ENCODE data around the gene ATP2B1.

ATP2B1 gene

DNA sequence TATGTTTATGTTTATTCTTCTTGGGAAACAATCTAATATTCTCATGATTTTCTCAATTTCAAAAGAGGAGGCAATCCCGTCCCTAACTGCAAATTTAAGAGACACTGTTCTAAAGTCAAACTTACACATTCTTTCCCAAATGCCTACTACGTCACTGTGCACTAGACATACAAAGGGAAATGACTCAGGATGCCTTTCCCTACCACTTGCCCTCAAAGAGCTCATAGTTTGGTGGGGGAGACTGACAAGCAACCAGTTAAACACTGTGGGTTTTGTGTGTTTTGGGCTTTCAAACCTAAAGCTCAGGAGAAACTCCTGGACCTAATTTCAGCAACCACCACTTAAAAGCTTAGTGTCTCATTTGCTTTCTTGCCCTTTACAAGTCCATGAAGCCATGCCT is 58.4 kb downstream of the ATP2B1 start:
- DNase-seq = no peak

DNA sequence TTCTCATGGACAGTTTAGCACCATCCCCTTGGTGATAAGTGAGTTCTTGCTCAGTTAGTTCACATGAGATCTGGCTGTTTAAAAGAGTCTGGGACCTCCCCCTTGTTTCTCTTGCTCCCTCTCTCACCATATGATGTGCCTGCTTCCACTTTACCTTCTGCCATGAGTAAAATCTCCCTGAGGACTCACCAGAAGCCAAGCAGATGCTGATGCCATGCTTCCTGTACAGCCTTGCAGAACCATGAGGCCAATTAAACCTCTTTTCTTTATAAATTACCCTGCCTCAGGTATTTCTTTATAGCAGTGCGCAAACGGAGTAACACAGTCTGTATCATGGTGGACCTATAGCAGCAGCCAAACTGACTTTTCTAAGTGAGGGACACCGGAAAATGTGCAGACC is 58.8 kb downstream of the ATP2B1 start:
- no peak for DNase-seq

- no peak for DNase-seq
Observed at GRCh38 chr12:89649139-89649538, 59.5 kb downstream of the ATP2B1 start.

DNA sequence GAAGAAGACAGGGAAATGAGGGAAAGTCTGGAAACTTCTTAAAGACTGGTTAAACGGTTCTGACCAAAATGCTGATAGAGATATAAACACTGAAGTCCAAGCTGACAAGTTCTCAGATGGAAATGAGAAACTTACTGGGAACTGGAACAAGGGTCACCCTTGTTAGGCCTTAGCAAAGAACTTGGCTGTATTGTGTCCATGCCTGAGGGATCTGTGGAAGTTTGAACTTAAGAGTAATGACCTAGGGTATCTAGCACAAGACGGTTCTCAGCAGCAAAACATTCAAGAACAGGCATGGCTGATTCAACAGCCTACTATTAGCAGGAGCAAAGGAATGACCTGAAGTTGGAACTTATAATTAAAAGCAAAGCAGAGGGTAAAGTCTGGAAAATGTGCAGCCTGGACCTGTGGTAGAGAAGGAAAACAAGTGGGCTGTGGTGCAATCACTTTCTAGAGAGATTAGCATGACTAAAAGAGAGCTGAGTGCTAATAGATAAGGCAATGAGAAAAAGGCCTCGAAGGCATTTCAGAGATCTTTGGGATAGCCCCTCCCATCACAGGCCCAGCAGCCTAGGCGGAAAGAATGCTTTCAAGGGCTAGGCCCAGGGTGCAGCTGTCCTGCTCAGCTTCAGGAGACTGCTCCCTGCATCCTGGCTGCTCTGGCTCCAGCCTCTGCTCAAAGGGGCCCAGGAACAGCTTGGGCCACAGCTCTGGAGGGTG is 60.3 kb downstream of the ATP2B1 start:
- no peak for DNase-seq

- DNase-seq = no peak
Observed at GRCh38 chr12:89645434-89645833, 63.2 kb downstream of the ATP2B1 start.

- no peak for DNase-seq
Observed at GRCh38 chr12:89642959-89643358, 65.7 kb downstream of the ATP2B1 start.

GRCh38 chr12:89636776-89637160 is 71.9 kb downstream of the ATP2B1 start:
- DNase-seq = no peak

GRCh38 chr12:89636052-89636775 is 72.4 kb downstream of the ATP2B1 start:
- peak in 1 of 5 experiments; percentile 36 for DNase-seq

- no peak for DNase-seq
Observed at GRCh38 chr12:89634508-89634907, 74.1 kb downstream of the ATP2B1 start.

DNA sequence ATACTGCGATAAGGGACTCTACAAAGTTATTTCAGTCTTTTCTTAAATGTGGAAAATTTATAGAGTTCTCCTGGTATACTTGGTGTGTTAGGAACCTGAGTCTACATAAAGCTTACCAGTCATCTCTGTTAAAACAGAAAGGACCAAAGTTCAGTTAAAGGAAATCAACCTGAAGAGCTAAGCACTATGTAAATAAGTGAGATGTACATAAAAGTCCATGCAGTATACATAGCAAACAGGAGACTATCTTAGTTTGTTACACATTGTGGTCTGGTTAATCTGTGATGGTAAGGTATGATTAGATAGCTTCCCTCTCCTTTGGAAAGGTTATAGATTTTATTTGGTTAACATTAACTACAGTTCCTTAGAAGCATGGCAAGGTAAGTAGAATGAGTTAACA is 75.9 kb downstream of the ATP2B1 start:
- peak in 1 of 5 experiments; percentile 11 for DNase-seq

DNA sequence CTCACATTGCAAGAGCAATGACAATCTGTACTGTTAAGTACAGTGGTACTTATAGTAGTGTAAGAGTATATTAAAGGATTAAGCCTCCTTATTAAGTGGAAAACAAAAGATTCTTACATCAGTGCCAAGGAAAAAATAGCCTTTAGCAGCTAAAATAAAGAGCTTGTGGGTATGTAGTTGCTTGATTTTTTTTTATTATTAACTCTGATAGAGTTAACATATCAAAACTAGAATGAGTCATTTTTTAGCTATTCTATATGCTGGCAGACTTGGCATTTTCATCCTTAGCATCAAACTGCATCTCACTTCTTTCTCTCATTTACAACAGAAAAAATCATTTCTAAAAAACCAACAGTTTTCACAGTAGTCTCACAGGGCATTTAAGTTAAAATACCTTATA is 86.5 kb downstream of the ATP2B1 start:
- DNase-seq = no peak

DNA sequence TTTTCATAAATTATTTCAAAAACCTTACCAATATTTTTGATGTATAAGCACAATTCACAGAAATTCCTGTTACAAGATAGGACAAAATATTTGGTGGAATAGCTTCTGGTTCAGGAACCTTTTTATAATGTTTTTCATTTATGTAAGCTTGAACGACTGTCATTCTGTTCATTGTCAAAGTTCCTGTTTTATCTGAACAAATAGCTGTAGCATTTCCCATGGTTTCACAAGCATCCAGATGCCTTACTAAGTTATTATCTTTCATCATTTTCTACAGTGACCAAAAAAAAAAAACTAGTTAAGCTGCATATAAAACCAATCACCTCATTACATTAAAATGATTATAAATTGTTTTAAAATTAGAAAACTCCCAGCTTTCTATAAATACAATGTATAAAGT is 87.1 kb downstream of the ATP2B1 start:
- DNase-seq = no peak

- DNase-seq = no peak
Observed at GRCh38 chr12:89619764-89620163, 88.9 kb downstream of the ATP2B1 start.

GRCh38 chr12:89618113-89618862 is 90.3 kb downstream of the ATP2B1 start:
- peak in 1 of 5 experiments; percentile 46 for DNase-seq

GRCh38 chr12:89610366-89610765 is 98.3 kb downstream of the ATP2B1 start:
- DNase-seq = no peak

- no peak for DNase-seq
Observed at GRCh38 chr12:89603678-89604077, 105.0 kb downstream of the ATP2B1 start.

DNA sequence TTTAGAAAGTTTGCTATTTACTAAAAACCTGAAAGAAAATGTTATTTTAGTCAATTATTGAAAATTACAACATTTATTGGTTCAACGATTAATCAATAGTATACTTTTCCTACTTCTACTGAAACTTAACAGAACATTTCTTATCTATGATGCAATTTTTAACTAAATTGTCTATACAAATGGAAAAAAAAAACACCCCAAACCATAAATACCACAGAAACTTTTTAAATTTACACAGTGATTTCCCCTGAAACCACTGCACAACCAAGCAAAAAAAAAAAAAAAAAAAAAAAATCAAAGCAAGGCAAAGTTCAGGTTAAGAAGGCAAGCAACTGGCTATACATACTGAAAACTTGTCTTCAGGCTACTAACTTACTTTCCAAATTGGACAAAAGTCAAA is 110.9 kb downstream of the ATP2B1 start:
- peak in 1 of 5 experiments; percentile 74 for DNase-seq

GRCh38 chr12:89597210-89597609 is 111.4 kb downstream of the ATP2B1 start:
- DNase-seq = no peak

DNA sequence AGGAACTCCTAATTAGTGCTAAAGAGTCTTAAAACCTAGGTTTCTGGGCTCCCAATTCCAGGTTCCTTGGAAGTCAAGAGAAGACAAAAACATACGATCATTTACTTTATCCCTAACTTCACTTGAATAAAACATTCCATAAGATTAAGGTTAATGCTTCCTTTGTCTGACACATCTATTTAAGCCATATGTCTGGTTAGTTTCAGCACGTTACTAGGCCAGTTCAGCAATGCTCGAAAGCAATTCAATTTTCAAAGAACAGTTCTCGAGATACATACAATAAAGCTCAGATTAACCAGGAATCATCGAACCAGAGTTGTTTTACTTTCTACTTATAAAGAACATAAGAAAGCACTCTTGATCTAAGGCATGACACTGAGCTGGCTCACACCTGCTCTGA is 114.8 kb downstream of the ATP2B1 start:
- DNase-seq = no peak

DNA sequence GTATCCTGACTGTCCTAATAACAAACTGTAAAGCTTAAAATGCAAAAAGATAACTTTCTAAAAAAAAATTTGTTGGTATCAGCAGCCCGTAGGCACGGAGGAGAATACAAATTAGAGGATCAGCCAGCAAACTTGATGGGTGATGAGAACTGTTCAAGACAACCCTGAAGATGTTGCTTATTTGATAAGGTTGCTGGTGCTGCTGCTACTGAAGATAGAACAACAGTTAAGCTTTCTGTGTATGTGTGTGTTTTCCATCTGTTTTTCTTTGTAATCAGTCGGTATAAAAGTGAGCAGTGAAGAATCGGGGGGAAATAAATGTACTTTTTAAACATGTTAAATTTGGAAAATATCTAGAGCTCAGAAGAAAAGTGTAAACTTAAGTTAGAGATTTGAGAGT is 115.4 kb downstream of the ATP2B1 start:
- DNase-seq = no peak

DNA sequence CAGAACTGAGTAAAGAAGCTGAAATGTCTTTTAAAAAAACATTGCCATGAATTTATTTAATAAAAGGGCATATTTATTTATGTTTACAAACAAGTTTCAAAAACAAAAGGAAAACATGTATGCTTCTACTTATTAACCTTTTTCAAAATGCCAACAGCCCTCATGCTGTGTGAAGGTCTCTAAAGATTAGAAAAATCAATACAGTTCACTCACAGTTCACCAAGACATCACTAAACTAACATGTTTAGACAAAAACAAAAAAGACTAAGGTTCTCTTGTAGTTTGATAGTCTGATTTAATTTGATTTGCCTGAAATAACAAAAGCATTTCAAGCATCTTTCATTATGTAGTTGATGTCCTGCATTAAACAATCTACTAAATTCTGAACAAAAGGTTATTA is 118.9 kb downstream of the ATP2B1 start:
- DNase-seq = no peak

DNA sequence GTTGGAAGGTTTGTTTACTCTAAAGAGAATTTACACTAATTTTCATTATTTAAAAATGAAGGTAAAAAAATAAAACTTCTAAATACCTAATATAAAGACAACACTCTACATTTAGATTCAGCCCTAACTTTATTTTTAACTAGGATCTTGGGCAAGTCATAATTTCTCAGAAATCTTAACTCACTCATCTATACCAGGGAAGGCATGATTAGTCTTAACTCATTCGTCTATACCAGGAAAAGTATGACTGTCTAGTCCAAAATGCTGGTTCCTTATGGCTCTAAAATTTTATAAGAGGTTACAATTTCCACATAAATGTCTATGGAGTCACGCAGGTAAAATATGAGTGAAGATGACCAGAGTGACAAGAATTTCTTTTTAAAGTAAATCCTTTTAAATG is 130.1 kb downstream of the ATP2B1 start:
- no peak for DNase-seq

DNA sequence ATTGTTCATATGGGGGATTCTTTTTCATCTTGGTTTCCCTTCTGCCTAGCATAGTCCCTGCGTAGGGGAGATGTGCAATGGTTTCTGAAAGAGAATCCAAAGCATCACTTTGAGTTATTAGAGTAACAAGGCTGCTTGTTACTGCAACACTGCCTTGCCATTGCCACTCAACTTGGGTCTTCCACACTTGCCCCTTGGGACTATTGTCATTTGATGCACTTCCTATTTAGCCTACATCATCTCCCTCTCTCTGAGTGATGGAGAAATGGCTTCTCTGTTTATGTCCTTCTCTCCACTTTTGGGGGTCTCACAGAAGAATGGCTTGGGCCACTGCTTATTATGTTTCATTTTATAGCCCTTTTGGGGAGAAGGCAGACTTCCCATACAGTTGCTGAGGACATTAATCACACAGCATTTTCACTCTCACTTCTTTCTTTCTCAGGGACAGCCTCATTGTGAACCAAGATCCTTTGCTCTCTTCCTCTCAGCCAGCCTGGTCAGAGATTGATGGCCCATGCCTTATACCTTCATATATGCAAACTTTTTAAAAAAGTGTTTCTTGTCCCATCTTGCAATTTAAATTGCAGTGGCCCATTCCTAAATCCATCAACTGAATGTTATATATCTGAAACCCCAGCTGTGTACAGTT is 131.9 kb downstream of the ATP2B1 start:
- no peak for DNase-seq

All from T-helper 2 cell (primary cell).